NCI-H526 treated with DMSO at 0.1 percent for 48 hours (cell line): ENCODE measurements around the gene BABAM2.

Experiments used
- DNase-seq: peaks from one replicate; lab custom pipeline; 2025; lab: John Stamatoyannopoulos, UW

The BABAM2 gene

GRCh38 chr2:28281739-28282138 lies 391.2 kb downstream of the BABAM2 start:
- DNase-seq, result no peak

- DNase-seq, result no peak
Measured at GRCh38 chr2:28282248-28282647, 391.7 kb downstream of the BABAM2 start.

- no peak for DNase-seq
Measured at GRCh38 chr2:28282861-28283646, 392.5 kb downstream of the BABAM2 start.

DNA sequence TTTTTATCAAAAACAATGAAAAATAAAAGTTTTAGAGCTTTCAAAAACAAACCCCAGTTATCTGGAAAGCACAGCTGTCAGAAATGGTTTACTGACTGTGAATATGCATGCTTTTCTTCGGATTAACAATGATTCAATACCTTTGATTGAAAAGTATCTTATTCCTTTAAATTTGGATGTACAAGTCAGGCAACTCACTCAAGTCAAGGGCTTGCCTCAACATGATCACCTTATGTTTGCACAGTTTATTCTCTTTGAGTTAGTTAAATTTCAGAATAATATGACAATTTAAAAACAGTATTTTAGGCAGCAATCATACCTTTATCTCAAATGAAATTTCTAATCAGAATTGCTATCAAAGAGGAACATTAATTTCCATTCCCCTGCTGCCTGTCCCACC lies 393.3 kb downstream of the BABAM2 start:
- DNase-seq, result no peak

GRCh38 chr2:28286678-28287077 lies 396.1 kb downstream of the BABAM2 start:
- DNase-seq, result no peak

GRCh38 chr2:28287256-28287915 lies 396.9 kb downstream of the BABAM2 start:
- no peak for DNase-seq

GRCh38 chr2:28288620-28289019 lies 398.1 kb downstream of the BABAM2 start:
- no peak for DNase-seq

DNA sequence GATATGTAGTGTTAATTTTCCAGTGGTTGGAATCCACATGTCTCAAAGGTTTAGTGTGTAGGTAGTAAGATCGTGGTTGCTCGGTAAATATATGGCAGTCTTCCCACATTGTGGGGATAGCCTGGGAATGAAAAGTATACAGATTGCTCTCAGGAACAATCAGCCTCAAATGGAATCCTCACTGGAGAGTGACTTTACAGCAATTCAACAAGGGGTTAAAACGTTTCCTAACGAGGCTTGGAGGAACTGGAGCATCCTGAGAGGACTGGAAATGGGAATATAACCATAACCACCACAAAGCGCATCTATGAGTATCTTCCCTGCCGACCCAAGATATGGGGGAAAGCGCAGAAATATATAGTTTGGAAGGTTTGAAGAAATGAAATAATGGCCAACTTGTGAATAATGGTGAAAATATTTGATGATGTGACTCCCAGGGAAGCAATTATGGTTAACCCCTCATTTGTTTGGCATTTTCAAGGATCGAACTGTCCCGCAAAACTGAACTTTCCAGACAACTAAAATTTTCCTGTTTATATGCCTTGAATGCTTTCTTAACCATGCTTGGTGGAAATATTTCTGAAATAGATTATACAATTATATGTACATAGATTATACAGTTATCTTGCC lies 401.4 kb downstream of the BABAM2 start:
- DNase-seq, result no peak

DNA sequence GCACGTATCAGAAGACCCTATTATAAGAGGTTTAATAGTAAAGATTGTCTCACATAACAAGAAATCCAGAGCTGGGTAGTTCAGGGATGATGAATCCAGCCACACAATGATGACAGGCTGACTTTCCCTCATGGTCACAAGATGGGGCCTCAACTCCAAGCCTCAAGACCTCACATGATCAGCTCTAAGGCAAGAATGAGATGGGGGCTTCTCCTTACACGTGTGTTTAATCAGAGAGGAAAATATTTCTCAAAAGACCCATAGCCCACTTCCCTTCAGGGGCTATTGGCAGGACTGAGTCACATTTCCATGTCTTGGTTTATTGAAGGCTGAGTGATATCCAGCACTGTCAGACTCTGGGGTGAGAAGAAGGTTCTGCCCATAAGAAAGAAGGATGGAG lies 402.0 kb downstream of the BABAM2 start:
- no peak for DNase-seq

DNA sequence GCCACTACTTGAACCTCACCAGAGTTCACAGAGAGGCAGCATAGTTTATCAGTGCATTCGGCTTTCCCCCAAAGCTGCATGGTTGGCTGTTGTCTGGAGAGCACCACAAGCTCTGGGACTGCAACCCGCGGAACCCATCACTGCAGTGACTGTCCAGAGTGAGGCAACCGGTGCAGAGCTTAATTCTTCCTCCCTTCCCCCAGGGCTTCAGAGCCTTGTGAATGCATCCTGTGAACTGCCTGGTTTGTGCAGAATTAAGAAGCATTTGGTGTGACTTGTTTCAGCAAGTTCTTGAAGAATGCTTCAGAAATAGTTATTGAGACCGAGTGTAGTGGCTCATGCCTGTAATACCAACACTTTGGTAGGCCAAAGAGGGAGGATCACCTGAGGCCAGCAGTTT lies 402.9 kb downstream of the BABAM2 start:
- DNase-seq, result no peak

GRCh38 chr2:28294451-28294850 lies 403.9 kb downstream of the BABAM2 start:
- DNase-seq, result no peak

DNA sequence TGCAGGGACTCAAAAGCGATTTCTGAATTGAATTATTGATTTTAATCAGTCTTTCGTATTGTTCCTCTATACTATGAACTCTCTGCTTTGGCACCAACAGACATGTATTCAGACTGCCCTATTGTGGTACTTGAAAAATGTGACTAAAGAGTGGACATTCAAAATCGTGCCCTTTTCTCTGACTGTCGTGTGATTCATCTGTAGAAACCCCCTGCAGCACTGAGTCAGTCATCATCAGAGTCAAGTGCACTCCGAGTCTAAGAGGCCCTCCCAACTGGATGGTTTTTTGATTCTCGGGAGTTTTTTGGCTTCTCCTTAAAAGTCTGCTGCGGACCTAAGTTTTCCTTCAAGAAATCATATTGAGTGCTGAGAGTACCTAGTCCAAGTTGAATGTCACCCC lies 405.7 kb downstream of the BABAM2 start:
- DNase-seq, result no peak

DNA sequence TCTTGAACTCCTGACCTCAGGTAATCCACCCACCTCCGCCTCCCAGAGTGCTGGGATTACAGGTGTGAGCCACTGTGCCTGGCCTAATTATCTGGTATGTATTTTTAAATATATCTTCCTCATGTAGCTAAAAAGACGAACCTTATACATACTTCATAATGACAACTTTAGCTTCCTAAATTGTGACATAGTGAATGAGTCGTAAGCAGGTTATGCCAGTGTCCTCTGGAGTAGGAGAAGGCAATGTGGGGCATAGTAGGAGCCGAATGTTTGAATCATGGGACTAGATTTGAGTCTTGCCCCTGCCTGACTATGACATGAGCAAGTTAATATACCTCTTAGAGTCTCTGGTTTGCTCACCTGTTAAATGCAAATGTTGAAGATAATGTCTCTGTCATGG lies 406.4 kb downstream of the BABAM2 start:
- no peak for DNase-seq

DNA sequence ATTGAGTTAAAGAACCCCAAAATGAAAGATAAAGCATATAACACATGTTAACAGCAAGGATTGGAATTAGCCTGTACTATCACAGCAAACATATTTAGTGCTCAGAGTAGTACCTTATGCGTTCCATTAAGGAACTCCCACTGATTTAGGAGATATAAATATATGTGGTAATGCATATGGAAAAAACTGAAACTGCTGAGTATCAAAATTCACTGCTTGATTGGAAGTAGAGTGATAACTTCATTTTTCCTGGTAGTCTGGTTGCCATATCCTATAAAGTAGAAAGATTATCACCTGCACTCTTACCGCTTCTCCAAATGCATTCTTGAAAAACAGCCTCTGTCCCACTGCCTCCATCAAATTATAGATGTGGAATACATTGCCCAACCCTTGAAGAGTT lies 407.0 kb downstream of the BABAM2 start:
- no peak for DNase-seq

DNA sequence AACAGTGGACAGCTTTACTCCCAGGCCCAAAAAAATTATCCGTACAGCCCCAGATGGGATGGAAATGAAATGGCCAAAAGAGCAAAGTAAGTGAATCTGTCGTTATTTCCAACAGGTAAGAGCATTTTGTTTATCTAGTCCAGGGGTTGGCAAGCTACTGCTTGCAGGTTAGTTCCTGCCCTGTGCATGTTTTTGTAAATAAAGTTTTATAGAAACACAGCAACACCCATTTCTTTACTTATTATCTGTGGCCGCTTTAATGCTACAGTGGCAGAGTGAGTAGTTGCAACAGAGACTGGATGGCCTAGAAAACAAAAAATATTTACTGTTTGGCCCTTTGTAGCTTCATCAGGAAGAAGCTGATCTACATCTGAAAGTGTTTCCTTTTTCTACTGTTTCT lies 407.9 kb downstream of the BABAM2 start:
- no peak for DNase-seq

DNA sequence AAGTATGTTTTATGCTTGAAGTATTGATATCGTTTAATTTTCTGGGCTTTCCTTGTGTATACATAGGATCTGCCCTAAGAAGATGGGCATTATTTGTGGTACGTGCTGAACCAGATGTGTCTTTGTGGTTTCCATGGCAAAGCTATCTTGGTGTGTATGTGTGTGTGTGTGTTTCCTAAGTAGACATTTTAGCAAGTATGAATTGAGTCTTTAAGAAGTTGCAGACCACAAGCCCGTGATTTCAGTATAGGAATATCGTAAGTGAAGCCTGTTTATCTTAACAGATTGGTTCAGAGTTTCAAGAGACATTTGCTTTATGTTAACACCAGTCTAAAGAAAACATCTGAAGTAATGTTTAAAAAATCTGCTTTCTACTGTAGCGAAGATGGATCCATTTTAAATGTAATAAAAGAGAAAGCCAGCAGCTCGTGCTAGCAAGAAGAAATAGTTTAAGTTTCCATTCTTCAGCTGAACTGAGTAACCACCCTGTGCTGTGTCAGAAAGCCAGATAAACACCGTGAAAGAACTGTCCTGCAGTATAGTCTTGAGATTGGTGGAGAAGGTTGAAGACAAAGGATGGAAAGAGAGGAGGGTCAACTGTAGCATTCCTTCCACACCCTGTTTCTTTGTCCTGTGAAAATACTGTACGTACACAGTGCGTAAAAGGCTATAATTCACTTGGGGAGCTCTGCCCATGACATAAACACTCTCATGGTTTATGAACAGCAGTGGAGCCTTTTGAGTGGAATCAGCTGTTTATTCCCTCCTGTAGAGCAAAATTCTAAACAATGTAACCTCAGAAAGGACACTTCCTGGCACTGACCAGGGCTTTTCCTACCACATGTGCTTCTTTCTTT lies 410.2 kb downstream of the BABAM2 start:
- DNase-seq, result no peak

- no peak for DNase-seq
Measured at GRCh38 chr2:28305202-28305601, 414.7 kb downstream of the BABAM2 start.

DNA sequence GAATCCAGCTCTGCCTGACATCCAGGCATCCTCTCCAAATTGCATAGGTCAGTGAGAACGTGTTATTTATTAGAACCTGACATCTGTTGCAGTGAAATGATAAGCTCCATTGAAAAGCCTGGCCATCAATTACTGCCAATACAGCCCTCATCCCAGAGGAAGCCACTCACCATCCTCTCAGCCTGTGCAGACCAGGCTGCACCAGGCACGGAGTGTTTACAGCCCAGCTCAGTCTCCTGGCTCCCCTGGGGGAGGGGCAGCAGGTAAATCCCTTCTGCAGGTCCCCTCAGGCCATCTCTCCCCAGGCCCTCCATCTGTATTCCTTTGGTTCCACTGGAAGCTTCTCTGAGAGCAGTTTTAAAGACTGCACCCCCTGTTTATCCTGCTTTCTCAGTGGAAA lies 419.6 kb downstream of the BABAM2 start:
- DNase-seq, result no peak

DNA sequence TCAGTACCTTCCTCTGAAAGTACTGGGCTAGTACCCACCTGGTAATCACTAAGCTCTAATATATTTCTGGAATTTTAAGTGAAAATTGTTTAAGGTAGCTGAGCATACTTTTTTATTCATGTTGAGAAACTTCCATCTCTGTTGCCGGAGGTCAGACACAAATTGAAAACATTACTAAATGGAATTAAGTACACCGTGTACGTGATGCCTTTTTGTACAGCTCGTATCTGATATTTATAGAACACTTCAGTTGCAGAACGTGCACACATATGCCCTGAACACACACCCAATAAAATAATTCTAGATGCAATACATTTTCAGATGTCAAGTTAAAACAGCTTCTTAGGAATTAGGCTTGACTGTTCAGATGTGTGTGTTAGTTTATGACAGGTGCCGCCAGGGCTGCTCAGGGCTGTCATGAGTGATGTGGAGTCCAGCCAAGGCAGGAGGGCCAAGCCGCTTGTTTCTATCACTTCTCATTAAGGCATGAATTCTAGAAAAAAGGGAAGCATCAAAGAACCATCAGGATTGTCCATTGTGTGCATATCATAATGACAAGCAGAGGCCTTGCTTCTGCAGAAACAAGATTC lies 421.2 kb downstream of the BABAM2 start:
- no peak for DNase-seq

DNA sequence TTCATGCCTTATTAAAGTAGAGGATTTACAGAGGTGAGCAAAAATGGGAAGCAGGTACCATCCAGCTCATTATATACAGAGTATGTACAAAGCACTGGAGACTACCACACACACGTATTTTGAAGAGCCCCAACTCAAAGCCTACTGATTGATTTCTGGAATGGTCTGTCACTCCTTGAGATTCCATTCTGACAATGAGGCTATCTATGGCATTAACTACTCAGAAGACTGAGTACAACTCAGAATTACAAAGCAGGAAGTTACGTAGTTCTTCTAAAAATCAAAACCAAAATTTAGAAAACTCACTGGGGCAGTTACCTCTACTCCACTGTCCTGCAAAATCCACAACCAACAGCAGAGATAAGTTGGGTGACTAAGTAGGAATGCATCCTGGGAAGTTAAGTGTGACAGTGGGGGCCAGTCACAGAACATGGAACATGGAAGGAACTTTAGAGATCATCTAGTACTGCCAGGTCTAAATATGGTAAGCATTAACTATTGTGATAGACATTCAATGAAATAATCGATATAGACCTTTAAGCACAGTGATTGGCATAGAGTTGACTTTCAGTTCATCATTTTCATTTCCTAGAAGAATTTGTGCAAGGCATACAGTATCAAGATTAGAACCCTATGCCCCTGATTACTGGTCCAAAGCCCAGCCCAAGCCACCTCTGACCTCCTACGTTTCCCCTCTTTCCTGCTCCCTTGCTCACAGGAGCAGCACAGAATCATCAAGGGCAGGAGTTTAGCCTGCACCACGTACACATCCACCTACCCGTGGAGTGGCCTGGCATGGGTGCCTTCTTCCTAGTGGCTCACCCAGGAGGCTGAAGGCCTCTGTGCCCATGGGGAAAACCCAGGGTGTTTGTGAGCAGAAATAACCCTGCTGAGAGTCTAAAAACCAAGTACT lies 422.0 kb downstream of the BABAM2 start:
- no peak for DNase-seq

GRCh38 chr2:28313220-28313784 lies 422.8 kb downstream of the BABAM2 start:
- DNase-seq, result no peak
